NCI-H2081 treated with DMSO at 0.1 percent for 48 hours (cell line): ENCODE measurements around the gene HSPG2.
"Not testable (repeated sequence)": the region's sequence is repeated elsewhere in the genome, so short reads cannot be mapped to it uniquely, and the experiment has no call there.

Source experiments
- DNase-seq: peaks from one replicate; lab custom pipeline; 2025; lab: John Stamatoyannopoulos, UW

Gene HSPG2

GRCh38 chr1:21843208-21843607, 93.9 kb downstream of the HSPG2 start:
- DNase-seq, result no peak

GRCh38 chr1:21842606-21843162, 94.4 kb downstream of the HSPG2 start:
- DNase-seq, result no peak

- no peak for DNase-seq
Measured at GRCh38 chr1:21841852-21842466, 95.2 kb downstream of the HSPG2 start.

- DNase-seq, result no peak
Measured at GRCh38 chr1:21840981-21841380, 96.1 kb downstream of the HSPG2 start.

GRCh38 chr1:21839337-21840037, 97.6 kb downstream of the HSPG2 start:
- DNase-seq, result no peak

GRCh38 chr1:21838359-21839157, 98.6 kb downstream of the HSPG2 start:
- no peak for DNase-seq

GRCh38 chr1:21837476-21837875, 99.6 kb downstream of the HSPG2 start:
- no peak for DNase-seq

- no peak for DNase-seq
Measured at GRCh38 chr1:21836729-21837128, 100.4 kb downstream of the HSPG2 start.

- DNase-seq, result no peak
Measured at GRCh38 chr1:21836010-21836409, 101.1 kb downstream of the HSPG2 start.

- no peak for DNase-seq
Measured at GRCh38 chr1:21834666-21835065, 102.4 kb downstream of the HSPG2 start.

- no peak for DNase-seq
Measured at GRCh38 chr1:21834094-21834493, 103.0 kb downstream of the HSPG2 start.

- no peak for DNase-seq
Measured at GRCh38 chr1:21833392-21833976, 103.6 kb downstream of the HSPG2 start.

GRCh38 chr1:21831454-21831970, 105.6 kb downstream of the HSPG2 start:
- no peak for DNase-seq

GRCh38 chr1:21830792-21831453, 106.2 kb downstream of the HSPG2 start:
- no peak for DNase-seq

GRCh38 chr1:21829294-21829693, 107.8 kb downstream of the HSPG2 start:
- DNase-seq, result no peak

GRCh38 chr1:21828506-21829210, 108.5 kb downstream of the HSPG2 start:
- DNase-seq, result no peak

GRCh38 chr1:21828075-21828474, 109.0 kb downstream of the HSPG2 start:
- DNase-seq, result no peak

- no peak for DNase-seq
Measured at GRCh38 chr1:21827141-21827679, 109.9 kb downstream of the HSPG2 start.

GRCh38 chr1:21826694-21827093, 110.4 kb downstream of the HSPG2 start:
- DNase-seq, result not testable (repeated sequence)

GRCh38 chr1:21825393-21825792, 111.7 kb downstream of the HSPG2 start:
- DNase-seq, result no peak

GRCh38 chr1:21824926-21825325, 112.2 kb downstream of the HSPG2 start:
- DNase-seq, result no peak
